Ureter (tissue), 1 donor: ENCODE measurements around the gene NME3. TPM values are rescaled to one million over a fixed set of nuclear protein-coding genes. Genes with fewer than 3 reads are reported as not detected.
"Not testable (repeated sequence)": the region's sequence is repeated elsewhere in the genome, so short reads cannot be mapped to it uniquely, and the experiment has no call there.

Experiments
- DNase-seq: peaks from one replicate; pipeline ENCODE4 v3.0.0-alpha.2; 2020; ENCODE audit warnings: low spot score
- total RNA-seq: library from RNA; stranded (reverse); gene quantifications from one replicate; pipeline ENCODE4 v1.2.4, GENCODE V29; 2023
- donor health status: DM: yes; HTN: yes; CAD: no.

Gene NME3
- total RNA-seq, 1 donor from 2014 or later, result 79.7 TPM

DNA sequence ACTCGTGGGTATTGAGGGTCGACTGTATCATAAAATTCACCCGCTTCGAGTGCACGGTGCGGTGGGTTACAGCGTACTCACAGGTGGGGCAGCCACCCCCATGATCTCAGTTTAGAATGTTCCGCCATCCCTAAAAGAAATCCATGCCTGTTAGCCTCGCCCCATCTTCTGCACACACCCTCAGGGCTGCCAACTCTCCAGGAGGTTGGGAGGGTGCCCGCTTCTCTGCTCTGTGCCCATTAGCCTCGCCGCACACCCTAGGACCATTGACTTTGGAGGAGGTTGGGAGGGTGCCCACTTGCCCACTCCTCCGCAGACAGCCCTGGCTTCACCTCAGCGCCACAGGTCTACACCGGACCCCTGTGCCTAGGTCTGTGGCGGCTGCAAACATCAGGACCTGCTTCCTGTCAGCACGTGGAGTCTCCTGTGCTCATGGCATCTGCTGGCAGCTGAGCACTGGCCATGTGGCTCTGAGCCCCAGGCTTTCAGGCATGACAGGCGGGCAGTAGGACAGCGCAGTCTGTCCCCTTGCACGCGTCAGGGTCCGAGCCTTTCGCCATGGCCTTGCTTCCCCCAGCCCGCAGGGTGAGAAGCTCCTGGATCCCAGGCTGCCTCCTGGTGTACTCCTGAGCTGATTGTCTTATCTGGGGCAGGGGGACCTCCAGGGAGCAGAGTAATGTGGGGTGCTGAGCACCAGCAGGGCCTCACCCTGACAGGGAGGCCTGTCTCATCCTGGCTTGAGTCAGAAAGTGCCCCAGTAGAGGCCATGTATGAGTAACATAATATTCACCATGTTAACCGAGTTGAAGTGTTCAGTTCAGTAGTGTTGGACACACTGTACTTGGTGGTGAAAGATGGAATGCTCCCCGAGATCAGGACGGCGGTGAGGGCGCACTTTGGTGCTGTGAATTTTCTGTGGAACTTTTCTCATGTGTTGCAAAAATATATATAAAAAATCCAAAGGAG lies 21.9 kb downstream of the NME3 start:
- no peak for DNase-seq

DNA sequence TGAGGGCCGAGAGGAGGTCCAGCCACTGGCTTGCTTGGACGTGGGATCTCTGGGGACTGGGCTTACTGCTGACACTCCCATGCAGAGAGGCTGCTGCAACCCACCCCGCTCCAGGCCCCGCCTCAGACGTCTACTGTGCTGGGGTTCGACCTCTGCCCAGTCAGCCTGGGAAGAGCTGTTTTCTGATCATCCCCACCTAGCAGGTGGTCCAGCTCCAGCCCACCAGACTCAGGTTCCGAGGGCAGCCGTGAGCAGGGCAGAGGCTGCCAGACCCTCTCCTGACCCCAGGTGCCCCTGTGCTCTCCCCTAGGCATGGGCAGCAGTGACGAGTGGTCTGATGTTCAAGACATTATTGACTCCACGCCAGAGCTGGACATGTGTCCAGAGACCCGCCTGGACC lies 23.4 kb downstream of the NME3 start:
- DNase-seq, result no peak

DNA sequence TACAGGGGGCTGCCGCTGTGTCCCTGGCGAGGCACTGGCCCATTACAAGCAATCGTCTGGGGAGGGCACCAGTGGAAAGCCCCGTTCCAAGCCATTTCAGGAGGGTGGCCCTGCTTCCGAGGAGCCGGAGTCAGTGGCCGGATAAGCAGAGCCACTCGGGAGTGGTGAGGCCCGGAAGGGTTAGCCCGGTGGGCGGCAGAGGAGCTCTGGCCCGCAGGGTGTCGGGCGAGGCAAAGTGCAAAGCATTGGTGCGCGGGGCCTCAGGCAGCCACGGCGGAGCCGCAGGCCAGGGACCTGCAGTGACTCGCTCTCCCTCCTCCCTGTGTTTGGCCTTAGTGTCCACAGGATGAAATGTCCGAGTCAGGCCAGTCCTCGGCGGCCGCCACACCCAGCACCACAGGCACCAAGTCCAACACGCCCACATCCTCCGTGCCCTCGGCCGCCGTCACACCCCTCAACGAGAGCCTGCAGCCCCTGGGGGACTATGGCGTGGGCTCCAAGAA lies 24.6 kb downstream of the NME3 start:
- DNase-seq, result no peak

DNA sequence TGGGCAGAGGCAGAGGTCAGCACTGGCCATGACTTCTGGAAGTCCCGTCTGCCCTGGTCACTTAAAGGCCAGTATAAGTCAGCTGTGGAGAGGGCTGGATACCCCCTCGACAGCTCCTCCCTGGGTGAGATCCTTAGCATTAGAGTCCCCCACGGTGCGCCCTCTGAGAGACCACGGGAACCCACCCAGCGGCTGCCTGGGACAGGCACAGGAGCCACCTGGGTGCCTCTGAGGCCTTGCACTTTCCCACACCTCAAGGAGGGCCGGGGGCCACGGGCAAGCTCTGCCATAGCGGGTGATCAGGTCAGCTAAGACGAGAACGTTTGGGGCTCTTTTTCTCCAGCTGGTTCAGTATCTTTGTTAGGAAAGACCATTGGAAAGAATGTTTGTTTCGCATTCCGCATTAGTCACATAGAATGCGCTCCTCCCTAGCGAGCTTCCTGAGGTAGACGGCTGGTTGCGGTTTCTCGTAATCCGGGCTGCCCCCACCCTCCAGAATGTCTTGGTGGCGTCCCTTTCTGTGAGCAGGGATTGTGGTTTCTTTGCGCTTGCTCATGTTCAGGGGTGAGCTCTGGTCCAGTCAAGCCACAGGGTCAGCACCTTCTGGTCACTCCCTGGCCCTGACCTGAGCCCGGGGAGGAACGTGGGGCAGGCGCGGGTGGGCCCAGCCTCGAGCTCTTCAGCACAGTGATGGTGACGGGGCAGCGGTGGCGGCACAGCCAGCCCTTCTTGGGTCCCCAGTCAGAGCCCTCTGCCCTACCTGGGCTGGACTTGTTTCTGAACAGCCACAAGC lies 25.2 kb downstream of the NME3 start:
- no peak for DNase-seq

DNA sequence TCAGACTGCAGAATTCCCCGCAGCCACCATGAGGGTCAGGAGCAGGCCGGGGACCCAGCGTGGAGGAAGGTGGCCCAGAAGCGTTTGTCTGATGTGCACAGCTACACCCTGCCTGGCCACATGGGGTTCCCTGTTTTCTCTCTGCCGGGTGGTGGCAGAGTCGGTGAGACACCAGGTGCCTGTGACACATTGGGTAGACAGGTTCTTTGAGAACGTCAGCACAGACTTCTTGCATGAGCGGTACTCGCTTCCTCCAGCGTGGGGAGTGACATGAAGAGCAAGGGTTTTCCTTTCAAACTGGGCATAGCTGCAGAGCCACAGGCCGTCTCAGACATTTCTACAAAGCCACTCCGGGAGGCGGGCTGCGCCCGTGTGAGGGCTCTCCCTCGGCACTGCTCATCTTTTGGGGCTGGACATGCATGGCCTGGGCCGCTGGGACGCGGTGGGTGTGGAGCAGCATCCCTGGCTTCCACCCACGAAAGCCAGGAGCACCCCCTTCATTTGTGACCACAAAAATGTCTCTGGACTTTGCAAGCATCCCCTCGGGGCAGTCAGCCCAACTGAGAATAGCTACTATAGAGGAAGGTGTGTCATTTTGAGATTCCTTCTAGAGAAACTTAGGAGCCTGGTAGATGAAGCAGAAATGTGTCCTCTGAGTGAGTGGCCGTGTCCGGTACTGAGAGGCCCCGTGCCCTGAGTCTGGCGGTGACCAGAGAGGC lies 26.0 kb downstream of the NME3 start:
- DNase-seq, result no peak

DNA sequence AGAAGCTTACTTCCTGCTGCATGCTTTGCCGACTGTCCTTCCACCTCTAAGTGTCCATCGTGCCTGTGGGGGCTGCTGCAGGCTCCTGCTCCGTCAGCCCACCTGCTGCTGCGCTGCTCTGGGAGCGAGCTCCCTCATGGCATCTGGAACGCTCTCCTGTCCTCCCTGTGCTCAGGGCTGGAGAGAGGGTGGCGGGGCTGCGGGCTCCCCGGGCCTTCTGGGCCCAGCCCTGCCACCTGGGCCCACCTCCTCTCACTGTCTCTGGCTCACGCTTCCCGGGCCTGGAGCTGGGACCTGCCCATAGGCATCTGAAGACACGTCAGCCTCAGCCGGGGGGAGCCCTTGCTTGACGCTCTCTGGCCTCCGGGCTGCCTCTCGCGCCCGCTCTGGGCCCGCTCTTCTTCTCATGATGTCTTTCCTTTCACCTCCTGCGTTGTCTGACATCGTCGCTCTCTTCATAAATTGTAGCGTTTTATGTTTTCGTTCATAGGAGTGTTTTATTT lies 27.0 kb downstream of the NME3 start:
- no peak for DNase-seq

DNA sequence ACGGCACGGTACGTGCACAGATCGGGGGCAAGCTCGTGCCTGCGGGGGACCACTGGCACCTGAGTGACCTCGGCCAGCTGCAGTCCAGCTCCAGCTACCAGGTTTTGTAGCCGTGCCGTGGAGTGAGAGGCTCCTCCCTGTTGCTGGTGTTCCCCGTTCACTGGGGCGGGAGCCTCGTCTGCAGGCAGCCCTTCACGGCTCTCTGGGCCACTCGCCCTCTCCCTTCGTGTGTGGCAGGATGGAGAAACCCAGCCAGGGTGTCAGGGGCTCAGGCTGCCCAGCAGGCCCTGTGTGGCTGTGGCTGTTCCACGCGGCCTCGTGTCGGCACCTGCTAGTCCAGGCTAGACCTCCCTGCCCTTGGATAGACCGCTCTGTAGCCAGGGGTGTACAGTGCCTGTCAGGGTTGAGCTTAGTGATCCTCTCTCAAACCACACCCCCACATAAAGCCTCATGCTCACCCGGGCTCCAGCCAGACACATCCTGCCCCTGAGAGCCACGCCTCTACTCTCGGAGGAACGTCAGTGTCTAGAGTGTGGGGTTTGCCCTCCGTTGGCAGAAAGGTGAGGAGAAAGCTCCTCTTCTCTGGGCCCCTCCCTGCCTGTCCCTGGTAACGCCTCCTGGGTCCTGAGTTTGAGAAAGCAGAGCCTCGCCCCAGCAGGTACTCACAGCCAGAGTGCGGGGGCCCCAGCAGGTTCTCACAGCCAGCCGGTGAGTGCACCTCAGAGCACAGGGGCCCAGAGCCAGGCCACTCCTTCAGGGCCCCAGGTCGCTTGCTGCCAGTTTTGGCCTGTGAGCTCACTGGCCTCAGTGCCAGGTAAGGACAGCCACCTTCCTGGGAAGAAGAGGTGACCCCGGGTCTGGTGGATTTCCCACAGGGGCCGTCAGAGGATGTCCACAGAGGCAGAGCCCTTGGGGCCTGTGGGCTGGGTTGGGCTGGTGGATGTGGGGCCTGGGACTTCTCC lies 27.7 kb downstream of the NME3 start:
- no peak for DNase-seq

DNA sequence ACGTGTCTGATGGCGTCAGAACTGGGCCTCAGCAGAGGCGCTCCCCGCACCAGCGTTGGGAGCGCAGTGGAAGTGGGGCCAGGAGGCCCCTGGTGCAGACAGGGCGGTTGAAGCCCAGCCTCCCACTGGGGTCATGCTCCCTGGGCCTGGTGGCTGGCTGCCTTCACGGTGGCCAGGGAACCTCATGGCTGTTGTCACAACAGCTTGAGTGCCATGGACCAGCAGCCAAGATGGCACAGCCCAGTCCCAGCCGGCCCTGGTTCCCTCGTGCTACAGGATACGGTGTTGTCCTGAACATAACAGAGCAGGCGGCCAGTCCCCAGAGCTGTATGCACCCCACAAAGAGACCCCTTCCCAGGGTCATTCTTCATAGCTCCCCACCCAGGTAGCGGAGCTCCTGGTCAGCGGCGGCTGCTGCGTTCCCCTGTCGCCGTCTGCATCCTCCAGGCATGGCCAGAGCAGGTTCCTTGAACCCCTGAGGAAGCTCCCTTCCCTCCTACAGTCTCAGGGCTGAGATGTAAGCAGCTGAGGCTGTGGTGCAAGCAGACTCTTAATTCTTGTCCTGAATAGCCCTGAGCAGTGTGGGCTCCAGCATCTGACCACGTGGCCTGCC lies 29.7 kb downstream of the NME3 start:
- DNase-seq, result no peak

DNA sequence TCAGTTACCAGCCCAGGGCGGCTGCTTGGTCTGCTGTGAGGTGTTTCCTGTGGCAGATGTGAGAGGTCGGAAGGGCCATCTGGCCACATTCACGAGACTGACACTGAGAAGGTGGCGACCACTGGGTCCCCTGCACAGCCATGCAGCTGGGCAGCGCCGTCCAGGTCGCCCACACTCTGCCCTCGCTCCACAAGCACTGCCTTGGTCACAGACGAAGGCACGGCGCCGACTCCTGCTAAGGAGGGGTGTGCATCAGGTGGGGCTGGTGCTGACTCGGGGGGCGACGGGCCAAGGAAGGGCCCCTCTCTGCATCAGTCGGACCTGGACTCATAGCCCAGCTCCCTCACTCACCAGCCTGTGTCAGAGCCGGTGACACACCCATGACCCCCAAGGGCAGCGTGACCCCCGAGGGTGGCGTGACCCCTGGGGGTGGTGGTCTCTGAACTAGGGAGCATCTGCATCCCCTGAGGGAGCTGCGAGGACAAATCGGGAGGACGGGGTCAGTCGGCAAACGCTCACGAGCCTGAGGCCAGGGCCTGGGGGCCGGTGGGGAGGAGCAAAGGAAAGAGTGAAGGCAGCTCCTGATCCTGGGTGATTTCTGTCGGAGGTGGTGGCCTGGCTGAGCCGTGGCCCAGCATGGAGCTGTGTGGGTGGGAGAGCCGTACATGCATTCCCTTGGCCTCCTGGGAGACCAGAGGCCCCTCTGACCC lies 30.4 kb downstream of the NME3 start:
- no peak for DNase-seq

DNA sequence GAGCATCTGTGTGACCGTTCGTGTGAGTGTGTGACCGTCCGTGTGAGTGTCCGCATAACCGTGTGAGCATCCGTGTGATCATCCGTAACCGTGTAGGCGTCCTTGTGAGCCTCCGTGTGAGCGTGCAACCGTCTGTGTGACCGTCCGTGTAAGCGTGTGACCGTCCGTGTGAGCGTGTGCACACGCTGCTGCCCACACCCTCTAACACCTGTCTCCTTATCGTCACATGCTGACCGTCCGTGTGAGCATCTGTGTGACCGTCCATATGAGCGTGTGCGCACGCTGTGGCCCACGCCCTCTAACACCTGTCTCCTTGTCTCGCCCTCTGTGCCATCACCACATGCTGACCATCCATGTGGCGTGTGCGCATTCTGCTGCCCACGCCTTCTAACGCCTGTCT lies 31.1 kb downstream of the NME3 start:
- no peak for DNase-seq

DNA sequence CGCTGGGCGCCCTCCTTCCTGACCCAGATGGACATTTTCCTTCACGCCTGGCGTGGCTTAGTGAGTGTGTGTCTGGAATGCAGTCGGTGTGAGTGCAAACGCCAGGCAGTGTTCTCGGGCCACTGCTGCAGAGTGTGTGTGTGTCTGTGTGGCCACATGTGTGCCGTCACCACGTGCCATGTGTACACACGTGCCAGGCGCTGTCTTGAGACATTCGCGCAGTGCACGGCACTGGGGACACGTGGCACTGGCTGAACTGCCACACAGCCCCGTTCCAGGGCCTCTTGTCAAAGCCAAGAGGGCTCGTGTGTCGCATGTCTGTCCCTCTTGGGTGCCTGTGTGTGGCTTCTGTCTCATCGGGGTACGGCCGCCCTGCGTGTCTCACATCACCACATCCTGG lies 36.5 kb downstream of the NME3 start:
- DNase-seq, result no peak

DNA sequence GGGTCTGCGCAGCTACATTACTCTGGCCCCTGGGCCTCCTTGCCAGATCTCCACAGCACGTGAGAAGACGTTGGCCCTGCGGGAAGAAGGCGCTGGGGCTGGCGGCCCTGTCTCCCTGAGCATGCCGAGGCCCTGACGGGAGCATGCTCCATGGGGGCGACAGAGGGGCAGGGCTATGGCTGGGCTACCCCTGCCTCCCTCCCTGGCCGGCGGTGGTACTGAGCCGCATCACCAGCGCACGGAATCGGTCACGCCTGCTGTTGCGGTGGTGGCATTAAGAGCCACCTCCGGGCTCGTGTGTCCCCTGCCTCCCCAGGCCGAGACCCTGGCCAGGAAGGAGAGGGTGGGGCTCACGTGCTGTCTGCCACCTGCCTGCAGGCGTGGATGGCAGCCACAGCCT lies 37.2 kb downstream of the NME3 start:
- DNase-seq, result no peak

DNA sequence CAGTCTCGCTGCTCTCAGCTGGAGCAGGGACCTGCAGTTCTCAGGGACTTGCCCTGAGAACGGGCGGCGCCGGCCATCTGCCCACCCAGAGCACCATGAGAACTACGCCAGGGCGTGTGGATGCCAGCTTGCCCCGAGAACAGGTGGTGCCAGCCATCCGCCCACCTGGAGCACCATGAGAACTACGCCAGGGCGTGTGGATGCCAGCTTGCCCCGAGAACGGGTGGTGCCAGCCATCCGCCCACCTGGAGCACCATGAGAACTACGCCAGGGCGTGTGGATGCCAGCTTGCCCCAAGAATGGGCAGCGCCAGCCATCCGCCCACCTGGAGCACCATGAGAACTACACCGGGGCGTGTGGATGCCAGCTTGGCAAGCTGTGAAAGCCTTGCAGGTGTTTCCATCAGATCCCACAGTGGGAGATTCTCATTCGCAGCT lies 38.8 kb downstream of the NME3 start:
- DNase-seq, result not testable (repeated sequence)

DNA sequence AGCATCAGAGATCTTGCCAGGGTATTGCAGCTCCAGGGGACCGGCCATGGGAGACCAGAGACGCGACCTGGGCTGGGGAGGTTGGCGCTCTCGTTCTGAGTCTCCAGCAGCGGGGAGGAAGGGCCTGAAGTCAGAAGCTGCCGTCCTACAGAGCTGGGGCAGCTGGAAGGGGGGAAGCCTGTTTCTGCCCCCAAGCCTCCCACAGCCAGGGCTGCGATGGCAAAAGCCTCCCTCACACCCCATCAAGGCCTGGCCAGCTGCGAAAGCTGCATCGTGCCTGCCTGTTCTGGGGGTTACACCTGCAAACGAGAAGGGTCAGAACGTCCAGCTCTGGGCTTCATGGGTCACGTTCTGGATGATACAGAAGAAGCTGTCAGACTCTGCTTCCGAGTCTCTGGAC lies 39.3 kb downstream of the NME3 start:
- no peak for DNase-seq

DNA sequence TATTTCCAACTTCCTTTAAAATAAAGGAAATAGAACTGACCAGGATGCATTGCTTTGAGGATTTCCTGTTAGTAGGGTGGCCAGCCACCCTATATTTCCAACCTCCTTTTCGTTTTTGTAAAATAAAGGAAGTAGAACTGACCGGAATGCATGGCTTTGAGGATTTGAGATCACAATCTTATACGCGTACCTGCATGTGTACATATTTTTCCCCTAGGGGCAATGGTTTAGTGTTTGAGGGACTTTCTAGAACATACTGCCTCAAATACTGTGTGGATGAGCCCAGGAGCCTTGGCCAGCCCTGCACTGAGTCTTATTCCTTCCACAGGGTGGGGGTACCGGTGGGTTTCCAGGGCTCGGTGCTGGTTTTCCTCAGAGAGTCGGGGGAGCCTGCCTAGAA lies 39.7 kb downstream of the NME3 start:
- no peak for DNase-seq

DNA sequence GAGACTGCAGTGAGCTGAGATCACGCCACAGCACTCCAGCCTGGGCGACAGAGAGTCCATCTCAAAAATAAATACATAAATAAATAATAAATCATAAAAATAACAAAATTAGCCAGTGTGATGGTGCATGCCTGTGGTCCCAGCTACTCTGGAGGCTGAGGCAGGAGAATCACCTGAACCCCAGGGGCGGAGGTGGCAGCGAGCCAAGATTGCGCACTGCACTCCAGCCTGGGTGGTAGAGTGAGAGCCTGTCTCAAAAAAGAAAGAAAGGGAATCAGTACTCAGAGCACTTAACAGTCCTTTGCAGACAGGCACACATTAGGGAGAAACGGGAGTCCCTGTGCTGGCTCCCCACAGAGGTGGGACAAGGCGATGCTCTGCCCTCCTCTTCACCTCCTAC lies 40.3 kb downstream of the NME3 start:
- no peak for DNase-seq

DNA sequence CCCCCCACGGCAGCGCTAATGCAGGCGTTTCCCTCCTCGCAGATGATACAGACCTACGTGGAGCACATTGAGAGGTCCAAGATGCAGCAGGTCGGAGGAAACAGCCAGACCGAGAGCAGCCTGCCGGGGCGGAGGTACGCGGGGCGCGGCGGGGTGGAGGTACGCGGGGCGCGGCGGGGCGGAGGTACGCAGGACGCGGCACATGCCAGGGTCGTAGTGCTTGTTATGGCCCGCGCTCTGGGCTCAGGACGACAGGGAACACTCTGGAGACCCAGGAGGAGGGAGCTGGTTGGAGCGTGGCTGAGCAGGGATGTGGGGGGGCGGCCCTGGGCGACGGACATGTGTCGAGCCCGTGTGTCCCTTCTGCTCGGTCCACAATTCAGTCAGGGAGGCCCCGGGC lies 41.9 kb downstream of the NME3 start:
- DNase-seq, result no peak

DNA sequence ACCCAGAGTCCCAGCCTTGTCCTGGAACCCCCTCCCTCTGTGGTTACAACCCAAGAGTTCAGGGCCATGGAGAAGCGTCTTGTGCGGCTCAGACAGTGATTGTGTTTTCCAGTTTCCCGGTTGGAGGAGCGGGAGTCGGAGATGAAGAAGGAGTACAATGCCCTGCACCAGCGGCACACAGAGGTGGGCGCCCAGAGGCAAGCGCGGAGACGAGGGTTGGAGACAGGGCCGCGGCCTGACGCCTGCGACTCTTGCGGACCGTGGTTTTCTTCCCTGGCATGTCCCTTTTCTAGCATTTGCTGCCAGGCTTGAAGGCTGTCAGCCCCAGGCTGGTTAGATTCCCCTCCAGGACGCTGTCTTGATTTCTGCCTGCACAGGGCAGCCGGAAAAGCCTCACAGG lies 42.3 kb downstream of the NME3 start:
- DNase-seq, result no peak
